Measurements from ENCODE around the gene MYH10.

MYH10 gene

DNA sequence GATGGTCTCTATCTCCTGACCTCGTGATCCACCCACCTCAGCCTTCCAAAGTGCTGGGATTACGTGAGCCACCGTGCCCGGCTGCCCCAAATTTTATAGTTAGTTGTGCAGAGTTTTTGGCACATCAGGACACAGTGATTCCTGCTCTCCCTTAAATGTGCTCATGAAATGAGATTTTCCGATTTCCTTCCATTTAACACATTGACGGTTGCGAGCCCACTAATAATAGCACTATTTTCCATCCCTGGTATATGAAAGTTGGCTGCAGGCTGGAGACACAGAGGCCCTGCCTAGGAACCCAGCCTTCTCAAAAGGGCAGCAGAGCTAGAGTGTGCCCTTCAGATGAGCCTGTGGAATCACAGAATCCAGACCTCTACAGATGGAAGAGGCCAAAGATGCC is 17.4 kb upstream of the MYH10 start:
- no peak for FAIRE-seq

DNA sequence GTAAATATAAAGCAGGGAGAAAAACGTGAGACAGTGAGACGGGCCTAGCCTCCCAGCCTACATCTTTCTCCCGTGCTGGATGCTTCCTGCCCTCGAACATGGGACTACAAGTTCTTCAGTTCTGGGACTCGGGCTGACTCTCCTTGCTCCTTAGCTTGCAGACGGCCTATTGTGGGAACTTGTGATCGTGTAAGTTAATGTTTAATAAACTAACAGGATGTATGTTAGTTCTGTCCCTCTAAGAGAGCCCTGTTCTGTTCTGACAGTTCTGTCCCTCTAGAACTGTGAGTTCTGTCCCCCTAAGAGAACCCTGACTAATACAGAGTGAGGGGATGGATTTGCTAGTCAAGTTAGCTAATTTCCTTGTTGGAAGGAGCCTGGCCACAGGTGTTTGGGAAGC is 16.7 kb upstream of the MYH10 start:
- FAIRE-seq = no peak

DNA sequence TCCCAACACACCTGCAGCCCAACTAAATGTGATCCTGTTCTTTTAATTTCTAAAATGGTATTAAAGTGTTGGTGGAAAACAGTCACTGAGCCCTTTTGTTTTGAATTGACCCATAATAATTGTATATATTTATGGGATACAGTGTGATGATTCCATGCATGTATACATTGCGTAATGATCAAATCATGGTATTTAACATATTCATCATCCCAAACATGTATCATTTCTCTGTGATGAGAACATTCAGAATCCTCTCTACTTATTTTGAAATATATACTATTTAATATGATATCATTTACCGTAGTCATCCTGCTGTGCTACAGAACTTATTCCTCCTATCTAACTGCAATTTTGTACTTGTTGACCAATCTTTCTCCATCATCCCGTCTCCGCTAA is 14.0 kb upstream of the MYH10 start:
- no peak for FAIRE-seq

DNA sequence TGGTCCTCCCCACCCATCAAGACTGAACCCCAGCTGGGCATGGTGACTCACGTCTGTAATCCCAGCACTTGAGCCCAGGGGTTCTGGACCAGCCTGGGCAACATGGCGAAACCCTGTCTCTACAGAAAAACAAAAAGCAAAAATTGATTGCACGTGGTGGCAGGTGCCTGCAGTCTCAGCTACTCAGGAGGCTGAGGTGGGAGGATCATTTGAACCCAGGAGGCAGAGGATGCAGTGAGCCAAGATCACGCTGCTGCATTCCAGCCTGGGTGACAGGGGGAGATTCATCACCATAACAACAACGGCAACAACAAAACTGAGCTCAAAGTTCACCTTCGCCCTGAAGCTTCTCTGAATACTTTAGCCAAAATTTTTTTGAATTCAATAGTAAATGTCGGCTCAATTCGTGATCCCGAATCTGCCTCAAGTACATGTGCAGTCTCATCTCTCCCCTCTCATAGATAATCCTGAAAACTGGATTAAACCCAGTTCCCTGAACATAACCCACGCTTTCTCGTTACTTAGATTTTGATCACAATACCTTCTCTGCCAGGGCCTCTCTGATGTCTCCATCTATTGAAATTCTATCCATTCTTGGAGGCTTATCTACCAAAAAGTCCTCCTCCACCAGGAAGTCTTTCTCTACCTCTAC is 13.5 kb upstream of the MYH10 start:
- no peak for FAIRE-seq

DNA sequence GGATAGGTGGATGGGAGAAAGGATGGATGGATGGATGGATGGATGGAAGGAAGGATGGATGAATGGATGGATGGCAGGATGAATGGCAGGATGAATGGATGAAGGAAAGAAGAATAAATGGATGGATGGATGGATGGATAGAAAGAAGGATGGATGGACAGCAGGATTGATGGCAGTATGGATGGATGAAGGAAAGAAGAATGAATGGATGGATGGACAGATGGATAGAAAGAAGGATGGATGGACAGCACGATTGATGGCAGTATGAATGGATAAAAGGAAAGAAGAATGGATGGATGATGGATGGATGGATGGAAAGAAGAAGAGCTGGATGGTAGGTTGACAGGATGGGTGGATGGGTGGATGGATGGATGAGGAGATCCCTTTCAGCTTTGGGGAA is 9.2 kb upstream of the MYH10 start:
- FAIRE-seq = no peak

DNA sequence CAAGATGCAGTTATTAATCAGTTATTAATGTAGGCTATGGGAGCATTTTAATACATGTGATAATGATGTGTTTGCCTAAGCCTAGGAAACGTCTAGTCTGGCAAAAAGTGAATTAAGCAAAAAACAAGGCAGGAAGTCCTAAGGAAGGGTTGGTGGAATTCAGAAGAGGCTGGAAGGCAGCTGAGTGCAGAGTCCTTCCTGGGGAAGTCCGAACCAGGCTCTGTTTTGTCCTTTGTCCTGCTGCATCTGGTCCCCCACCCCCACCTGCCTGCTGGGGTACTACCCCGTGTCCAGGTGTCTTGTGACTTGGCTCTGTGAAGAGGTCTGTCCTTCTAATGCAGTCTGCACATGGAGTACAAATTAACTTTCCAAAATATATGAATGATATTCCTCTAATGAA is 1.5 kb upstream of the MYH10 start:
- FAIRE-seq = no peak

DNA sequence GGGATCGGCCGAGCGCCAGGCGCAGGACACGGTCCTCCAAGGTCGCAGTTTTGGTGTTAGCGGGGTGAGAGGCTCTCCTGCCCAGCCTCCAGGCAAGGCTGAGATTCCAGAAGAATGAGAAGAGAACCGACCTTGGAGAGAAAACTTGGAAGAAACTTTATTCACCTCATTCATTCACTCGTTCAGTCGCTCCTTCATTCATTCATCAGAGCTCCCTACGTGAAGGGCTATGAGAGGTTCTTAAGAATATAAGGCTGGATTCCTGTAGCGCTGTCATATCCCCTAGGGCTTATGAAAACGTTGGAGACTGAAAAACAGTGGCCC is 991 bp upstream of the MYH10 start:
- no peak for FAIRE-seq

DNA sequence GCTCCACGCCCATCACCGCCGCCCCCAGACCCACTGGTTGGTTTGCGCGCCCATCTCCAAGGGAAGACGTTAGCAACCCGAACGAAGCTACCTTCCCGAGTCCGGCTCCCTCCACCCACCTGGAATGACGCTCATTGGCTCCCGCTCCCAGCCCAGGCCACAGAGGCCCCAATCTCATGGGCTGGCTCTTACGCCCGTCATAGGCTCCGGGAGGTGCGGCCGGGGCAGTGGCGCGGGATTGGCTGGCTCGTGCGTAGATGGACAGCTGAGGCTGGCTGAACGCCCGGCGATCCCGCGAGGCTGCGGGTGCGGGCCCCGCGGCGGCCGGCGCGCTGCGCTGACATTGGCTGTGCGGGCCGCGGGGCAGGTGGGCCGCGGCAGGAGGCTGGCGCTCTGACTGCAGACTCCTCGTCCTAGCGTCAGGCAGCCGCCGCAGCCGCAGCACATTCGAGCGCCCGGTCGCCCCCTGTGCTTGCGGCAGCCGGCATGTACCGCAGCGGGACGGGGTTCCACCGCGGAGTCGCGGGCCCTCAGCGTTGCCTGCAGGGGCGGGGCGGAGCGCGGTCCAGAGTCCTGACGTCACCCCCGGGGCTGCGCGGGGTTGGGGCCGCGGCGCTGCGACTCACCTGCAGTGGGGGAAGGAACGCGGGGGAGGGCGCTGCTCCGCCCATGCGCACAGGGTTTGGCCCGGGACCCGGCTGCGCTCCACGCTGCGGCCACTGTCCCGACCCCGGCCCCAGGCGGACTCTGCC is 453 bp upstream of the MYH10 start:
- FAIRE-seq = peak; percentile 95

DNA sequence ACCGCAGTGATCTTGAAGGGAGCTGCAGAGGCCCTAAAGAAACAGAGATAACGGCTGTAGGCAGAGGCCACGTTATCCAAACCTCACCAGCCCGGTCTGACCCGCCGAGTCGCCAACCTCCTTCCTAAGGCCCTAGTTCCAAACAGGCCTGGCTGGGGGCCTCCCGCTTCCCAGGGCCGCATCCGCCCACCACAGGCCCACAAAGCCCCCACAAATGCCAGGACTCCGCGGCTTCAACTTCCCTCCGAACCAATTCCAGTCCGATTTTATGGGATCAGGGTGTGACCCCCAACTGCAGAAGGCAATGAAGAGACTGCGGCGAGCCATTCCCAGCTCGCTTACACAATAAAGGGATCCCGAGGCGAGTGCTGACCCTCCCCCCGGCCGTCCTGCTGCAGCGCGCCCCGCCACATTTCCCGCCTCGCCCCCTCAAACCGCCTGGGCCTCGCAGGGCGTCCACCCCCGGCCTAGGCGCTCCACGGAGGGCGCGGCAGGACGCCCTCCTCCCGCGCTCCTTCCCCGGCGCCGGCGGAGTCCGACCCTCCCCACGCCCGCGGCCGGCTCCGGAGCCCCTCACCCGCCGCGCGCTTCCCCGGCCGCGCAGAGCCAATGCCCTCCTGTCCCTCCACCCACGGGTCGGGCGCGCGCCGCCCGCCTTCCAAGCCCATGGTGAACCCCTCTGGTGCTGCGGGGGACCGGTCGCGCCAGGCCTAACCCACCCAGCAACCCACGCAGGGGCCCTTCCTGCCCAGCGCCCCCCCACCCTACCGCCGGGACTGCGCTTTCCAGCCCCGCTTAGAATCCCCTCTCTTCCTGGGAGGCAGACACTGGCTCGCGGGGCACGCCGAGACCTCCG is 926 bp downstream of the MYH10 start:
- FAIRE-seq = no peak

DNA sequence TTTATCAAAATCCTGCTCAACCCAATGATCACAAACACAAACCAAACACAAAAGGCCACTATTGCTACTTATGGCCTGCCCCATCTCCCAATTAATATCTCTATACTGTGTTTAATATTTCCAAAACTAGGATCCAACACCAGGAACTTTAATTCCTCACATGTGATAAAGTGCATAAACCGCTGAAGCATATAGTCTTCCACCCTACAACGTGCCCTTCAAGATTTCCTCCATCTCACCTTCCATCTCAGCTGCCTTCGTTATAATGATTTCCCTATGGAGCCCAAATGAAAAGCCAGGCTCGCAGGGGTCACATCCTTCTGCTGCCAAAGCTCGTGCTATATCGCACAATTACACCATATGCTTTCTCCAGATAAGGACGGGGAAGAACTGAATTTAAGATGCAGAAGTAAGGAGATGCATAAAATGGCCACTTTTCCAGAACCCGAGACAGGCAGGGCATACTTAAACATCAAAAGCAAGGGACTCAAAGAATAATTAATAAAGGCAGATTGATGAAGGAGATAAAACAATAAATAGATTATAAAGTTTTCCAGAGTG is 1.8 kb downstream of the MYH10 start:
- no peak for FAIRE-seq

DNA sequence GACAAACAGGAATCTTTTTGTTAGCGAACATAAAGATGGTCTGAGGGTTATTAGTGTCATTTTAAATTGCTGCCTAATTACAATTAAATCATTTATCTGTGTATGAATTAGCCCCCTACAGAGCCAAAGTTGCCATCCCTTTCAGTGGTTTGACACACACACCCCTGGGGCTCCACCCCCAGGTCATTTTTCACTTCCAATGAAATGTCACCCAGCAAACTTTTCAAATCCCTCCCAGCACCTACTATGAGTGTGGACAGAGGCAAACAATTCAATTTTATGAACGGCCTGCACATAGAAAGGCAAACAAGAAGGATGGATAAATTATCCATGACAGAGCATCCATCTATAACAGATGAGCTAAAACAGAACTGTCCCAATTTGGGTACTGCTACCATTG is 2.4 kb downstream of the MYH10 start:
- FAIRE-seq = no peak

DNA sequence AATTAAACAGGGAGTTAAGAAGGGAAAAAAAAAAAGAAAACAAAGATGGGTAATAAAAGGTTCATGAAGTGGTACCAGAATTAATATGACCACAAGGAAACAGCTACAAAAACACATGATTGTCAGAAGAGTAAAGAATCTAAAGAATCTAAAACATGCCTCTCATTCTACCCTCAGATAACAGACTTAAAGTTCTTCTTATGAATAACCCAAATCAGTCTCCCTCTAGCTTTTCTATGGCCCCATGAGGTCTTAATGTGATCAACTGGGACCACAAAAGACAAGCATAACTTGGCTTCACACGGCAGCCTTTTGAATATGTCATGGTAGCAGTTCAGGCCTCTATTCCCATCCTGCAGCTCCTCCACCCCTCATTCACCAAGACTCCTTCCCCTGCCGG is 6.9 kb downstream of the MYH10 start:
- no peak for FAIRE-seq

DNA sequence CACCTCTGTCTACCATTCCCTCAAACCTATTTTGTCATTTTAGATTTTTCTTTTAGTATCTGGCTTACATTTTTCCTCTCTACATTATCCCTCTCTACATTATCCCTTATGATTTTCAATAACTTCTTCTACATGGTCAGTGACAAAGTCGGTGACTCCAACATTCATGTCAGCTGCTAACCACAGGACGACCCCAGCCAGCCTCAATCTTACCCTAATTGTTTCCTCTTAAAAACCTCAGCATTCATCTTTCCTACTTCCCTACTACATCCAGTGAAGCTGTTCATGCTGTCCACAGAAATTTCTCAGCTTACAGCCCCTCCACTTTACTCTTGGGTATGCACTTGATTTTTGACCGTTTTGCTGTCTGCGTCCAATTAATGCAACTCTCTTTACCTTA is 8.3 kb downstream of the MYH10 start:
- FAIRE-seq = no peak

DNA sequence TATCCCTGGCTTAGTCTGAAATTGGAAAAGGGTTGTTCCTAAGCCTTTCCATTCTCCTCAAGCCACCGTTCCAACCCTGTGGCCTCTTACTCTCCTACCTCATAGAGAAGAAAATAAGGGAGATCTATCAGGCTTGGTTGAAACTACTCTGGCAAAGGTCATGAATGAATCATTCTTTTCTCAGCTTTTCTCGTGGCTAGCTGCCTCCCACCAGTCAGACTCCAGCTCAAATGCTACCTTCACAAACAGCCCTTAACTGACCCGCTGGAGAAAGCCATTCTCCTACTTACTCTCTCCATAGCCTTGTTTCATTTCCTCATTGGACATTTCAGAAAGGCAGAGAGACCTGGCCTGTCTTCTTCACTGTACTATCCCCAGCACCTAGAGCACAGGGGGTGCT is 8.9 kb downstream of the MYH10 start:
- no peak for FAIRE-seq

DNA sequence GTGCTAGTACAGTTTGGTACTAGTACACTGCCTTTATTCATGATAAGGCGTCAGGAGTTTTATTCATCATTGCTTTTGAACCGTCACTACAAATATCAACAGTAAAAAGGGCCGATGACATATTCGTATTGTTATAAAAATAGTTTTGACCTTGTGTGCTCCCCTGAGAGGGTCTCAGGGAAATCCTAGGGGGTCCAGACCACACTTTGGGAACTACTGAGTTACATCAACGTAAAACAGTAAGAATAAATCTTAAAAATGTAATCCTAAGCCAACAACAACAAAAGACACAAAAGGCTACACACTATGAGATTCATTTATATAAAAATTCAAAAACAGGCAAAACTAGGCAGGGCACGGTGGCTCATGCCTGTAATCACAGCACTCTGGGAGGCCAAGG is 11.2 kb downstream of the MYH10 start:
- FAIRE-seq = no peak

DNA sequence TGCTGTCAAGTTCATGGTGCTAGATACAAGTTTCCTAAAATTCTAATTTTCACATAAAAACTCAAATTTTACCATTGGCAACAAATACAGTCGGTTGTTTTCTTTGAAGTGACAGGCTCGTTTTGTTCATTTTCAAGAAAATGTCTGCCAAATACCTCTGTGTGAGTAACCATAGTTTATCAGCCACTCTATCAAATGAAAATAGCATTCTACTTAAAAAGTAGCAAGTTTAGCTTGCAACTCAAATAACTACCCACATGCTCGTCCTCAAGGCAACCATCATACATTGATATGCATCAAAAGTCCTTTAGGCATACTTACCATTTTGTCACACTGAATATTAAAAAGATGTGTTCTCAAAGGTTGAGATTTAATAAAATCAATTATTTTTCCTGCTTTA is 11.7 kb downstream of the MYH10 start:
- FAIRE-seq = no peak

DNA sequence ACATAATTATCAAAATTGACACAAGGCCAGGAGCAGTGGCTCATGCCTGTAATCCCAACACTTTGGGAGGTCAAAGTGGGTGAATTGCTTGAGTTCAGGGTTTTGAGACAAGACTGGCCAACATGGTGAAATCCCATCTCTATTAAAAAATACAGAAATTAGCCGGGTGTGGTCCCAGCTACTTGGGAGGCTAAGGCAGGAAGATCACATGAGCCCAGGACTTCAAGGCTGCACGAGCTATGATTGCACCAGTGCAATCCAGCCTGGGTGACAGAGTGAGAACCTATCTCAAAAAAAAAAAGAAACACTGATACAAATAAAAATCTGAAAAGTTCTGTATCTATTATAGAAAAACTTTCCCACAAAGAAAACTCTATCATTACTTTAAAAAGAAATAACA is 15.5 kb downstream of the MYH10 start:
- FAIRE-seq = no peak

DNA sequence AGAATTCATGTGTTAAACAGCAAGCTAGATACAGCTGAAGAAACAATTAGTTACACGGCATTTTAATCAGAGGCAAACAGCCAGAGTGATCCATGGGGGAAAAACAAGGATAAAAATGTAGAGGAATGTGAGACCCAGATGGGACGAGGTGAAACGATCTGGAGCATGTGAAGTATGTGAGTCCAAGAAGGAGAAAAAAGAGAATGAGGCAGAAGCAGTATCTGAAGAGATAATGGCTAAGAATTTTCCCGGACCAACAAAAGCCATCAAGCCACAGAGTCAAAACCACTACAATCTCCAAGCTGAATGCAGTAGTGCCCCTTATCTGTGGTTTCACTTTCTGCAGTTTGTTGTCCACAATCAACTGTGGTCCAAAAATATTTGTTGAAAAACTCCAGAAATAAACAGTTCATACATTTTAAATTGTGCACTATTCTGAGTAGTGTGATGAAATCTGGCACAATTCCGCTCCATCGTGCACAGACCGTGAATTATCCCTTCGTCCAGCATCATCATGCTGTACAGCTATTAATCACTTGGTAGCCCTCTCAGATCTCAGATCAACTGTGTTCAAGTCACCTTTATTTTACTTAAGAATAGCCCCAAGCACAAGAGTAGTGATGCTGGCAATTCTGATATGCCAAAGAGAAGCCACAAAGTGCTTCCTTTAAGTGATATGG is 18.8 kb downstream of the MYH10 start:
- FAIRE-seq = no peak

DNA sequence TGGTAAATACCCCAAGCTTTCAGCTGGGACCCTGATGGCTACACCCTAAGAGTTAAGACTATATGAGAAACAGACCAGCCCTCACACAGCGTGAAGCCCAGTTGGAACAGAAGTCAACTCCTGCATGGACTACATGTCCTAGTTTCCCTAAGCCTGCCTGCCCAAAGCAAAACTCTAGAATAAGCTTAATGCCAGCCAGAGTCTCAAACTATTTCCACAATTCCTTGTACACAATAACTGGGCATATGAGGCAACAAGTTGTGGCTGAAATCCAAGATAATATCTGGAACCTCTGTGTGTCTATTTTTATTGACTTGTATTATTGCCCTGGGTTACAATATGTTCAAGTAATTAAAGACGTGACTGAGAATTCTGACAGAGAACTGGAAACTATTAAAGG is 19.4 kb downstream of the MYH10 start:
- no peak for FAIRE-seq

DNA sequence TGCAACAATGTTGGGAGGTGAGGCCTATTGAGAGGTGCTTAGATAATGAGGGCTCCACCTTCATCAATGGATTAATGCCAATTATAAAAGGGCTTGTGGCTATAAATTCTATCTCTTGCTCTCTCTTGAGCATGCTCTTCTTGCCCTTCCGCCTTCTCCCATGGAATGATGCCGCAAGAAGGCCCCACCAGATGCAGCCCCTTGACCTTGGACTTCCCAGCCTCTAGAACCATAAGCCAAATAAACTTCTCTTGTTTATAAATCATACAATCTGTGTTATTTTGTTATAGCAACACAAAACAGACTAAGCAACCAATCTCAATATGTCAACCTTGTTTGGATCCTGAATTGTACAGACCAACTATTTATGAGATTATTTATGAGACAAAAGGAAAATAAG is 20.0 kb downstream of the MYH10 start:
- no peak for FAIRE-seq

DNA sequence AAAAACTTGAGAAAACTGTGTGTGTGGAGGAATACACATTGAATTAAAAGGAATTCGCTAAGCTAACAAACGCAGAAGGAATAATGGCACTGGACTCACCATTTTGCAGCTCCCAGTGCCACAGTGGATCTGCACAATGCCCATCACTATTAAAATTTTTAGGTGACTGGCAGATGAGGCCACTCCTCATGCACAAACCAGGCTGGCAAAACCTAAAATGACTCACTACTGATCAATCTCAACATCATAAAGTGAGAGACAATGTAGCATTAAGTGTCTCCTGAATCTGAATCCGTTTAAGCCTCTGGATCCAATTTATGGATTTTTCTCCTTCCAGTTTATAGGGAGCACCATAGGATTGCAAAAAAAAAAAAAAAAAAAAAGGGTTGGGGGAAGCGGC is 20.6 kb downstream of the MYH10 start:
- no peak for FAIRE-seq

DNA sequence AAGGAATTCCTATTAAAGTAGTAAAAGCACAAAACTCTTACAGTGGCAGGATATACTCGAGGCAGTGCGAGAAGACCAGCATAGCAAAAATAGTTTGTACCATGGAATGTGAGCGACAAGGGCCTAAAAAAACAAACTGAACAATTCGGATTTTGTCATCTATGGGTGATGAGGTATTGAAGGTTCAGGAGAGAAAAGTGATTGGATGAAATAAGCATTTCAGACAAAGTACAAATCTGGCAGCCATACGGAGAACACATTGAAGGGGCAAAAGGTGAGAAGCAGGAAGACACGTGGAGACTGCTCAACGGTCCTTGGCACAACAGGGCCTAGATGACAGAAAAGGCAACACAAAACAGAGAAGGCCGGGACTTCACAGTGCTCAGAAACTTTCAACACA is 22.5 kb downstream of the MYH10 start:
- FAIRE-seq = no peak

DNA sequence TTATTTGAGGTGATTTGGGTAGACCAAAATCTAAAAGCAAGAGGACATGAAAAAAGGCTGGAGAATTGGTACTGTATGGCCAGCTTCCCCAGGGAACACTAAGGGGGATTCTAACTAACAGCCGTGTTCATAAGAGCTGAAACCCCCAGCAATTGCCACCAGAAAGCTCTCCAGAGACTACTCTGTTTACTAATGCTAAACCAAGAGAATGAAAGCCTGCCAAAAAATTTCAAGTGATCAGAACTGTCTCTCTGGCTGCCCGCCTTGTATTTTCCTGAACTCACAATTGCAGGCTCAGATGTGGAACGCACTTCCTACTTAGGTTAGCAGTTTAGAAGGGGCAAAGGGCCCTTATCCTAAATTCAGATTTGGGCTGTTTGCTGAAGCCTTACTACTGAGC is 24.1 kb downstream of the MYH10 start:
- no peak for FAIRE-seq

All from A204.1 (cell line).